GM18505 (cell line): Measurements from ENCODE around the gene PTPN5.

Experiments
- ATAC-seq: cut with Tn5 transposase; IDR thresholded peaks from one replicate; pipeline ENCODE4 v1.9.1; 2021; ENCODE audit not compliant: unreplicated experiment
- POLR2A ChIP-seq: IDR thresholded peaks from 4 replicates; pipeline ENCODE4 v1.6.1; 2011; ENCODE audit warnings: borderline replicate concordance; ENCODE audit not compliant: insufficient read depth, insufficient read length; ENCODE audit errors: extremely low read depth

Gene PTPN5

GRCh38 chr11:18743900-18744514 lies 47.6 kb downstream of the PTPN5 start:
- no peak for ATAC-seq
- TF ChIP-seq POLR2A: no peak

DNA sequence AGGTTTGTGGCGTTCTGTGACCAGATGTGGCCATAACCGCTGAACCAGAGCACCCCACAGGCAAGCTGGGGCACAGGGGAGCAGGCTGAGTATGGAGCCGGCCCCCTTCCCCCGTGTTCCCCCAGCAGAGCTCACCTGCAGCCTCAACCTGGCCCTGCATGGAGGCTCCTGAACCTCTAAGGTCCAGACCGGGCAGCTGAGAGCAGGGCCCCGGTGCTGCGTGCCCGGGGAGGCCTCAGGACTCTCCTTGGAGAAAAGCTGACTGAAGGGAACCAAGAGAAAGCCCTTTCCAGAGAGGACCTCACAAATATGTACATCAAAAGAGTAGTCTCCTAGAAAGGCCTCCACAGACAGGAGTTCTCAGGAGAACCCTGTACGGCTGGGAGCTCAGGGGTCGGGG lies 48.2 kb downstream of the PTPN5 start:
- TF ChIP-seq POLR2A: no peak
- no peak for ATAC-seq

GRCh38 chr11:18741783-18742182 lies 49.8 kb downstream of the PTPN5 start:
- no peak for ATAC-seq

DNA sequence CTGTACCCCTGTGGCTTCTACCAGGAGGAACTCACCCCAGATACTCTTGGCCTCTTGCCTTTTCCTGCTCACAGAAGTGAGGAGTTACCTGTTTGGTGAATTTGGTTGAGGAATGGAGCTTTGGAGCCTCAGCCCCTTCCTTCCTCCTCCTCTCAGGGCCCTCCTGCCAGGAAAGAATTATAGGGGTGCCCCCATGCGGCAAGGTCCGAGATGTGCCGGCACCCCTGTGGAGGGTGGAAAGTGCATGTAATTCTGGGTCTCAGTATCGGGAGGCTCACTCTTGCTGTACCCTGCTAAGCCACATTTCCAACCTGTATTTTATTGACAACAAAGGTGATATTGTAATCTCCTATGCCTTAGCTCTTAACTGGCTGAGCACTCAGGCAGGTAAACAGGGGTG lies 51.9 kb downstream of the PTPN5 start:
- no peak for ATAC-seq
- no peak for TF ChIP-seq POLR2A

More at GRCh38 chr11:18741783-18742182, 49.8 kb downstream of the PTPN5 start:
- no peak for TF ChIP-seq POLR2A

DNA sequence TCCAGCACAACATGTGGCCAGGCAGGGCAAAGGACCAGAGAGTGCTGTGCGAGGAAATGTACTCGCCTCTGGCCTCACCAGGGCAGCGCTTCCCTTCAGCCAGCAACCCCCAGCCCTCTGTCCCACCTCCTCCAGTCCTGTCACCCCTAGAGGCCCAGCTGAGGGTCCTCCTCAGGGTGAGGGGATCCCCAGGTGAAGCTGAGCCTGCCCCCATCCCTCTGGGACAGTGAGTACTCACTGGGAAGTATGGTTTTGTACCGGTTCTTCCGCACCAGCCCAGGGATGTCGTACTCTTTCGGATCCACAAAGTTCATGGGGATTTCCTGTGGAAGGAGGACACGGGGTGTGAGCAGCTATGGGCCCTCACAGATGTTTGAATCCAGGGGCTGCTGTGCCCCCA lies 54.0 kb downstream of the PTPN5 start:
- TF ChIP-seq POLR2A: no peak
- no peak for ATAC-seq

DNA sequence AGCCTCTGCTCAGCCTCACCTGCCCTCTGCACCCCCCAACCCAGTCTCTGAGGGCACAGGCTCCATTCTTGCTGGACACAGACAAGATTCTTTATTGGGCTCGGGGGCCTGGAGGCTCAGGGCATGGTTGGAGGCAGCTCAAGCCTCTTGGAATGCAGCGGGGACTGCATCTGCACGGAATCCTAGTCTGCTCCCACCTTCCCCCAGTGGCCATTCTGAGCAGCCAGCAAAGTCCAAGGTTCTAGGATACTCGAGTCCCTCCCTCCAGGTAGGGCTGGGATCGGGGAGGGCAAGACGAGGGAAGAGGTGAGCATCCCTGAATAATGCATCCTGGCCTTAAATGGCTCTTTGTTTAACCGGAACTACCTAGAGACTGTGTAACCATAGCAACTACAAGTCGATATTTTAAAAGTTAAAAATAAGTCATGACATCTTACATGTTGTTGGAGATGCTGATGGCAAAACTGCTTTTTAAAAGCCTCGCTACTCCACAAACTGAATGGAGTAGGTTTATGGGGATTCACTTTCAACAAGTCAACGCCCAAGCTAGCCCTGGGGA lies 54.9 kb downstream of the PTPN5 start:
- TF ChIP-seq POLR2A: no peak
- no peak for ATAC-seq

DNA sequence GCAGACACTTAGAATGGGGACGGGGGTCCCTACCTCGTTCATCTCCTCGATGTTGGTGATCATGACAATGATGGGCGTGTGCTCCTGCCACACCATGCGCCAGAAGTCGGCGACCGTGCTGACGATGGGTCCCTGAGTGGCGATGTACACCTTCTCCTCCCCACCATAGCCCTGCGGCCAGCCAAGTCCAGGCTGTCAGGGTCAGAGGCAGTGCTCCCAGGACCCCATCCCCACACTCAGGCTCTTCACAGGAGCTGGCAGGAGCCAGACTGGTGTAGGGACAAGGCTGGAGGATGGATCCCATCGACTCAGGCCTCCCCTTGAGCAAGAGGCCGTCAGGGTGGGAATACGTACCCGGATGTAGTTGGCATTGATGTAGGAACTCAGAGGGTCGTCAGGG lies 58.4 kb downstream of the PTPN5 start:
- no peak for ATAC-seq

DNA sequence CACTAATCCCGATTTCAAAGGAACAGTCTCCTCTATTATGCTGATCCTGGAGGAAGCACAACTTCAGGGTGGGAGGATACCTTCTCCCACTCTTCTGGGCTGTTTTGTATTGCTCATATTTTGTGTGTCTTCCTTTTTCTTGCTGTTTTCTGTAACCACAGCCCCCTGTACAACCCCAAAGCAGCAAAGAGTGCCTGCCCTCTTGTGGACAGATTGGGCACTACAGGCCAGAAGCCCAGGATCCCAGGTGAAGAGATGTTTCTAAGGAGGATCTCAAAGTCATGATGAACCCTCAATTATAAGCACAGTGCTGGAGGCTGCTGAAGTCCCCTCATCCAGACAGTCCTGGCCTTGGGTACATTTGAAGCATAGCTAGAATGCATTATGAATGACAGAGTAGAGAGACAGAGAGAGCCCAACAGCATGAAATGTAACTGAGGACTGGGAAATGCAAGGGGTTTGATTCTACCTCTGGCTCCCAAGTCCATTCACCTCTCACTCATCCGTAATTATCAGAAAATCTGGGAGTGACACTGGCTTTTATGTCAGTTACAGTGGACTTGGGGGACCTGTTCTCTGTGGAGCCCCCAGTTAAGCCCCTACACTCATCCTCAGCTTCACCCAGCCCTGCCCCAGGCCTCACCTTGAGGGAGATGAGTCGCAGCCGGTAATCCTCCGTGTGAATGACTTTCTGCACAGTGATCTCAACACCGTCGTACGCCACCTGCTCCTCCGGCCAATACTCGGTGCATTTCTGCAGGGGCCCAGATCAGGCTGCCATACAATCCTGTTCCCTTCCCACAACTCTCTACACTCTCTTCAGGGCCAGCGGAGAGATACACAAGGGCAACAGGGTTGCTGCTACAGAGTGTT lies 59.4 kb downstream of the PTPN5 start:
- no peak for ATAC-seq
- no peak for TF ChIP-seq POLR2A

More for the DNA sequence above, 58.4 kb downstream of the PTPN5 start:
- TF ChIP-seq POLR2A: no peak

DNA sequence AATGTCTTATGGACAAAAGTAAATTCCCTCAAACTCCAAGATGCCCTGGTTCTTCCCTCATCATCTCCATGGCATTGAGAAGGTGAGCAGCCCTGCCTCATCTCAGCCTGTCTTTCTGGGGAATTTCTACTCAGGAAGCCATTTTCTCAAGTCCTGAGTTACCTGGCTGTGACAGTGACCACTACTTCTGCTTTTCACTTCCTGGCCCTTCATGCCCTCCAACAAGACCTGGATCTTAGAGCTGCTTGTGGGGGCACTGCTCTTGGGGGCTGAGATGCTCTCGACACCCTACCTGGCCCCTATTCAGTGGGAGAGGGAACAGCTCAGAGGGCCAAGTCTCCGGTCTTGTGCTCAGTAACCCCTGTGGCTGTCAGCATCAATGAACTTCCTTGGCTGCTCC lies 60.2 kb downstream of the PTPN5 start:
- no peak for TF ChIP-seq POLR2A
- ATAC-seq: no peak

DNA sequence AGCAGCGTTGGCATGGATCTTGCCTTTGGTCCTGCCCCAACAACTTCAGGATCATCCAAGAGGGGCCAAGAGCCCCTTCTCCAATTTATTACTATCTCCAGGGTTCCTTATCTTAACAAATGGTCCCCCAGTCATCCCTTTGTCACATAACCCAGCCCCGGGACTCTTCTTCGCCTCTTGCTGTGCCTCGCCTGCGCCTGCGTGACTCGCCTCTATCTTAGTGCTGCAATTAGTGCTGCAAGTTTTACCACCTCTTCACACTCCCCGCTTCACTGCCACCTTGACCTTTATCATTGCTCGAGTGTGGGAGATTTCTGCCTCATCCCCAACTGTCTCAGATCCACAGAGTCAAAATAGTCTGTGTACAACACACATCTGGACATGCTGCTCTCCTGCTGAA lies 61.6 kb downstream of the PTPN5 start:
- ATAC-seq: no peak
- no peak for TF ChIP-seq POLR2A

- no peak for TF ChIP-seq POLR2A
- no peak for ATAC-seq
Measured at GRCh38 chr11:18729426-18729825, 62.2 kb downstream of the PTPN5 start.

DNA sequence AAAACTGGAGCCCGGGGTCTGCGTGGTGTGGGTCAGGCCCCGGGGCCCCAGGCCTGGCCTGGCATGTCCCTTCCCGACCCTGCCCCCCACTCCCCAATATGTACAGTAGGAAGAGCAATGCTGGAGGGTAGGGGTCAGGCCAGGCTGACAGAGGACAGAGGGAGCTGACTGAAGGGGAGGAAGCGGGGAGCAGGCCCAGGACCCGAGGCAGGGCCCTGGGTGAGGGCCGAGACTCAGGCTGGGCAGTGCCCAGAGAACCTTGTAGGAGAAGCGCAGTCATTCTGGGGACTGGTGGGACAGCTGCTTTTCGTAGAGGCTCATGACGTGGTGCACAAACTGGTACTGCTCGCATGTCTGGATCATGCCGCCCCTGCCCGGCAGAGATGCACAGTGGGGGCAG lies 62.9 kb downstream of the PTPN5 start:
- ATAC-seq: no peak
- no peak for TF ChIP-seq POLR2A

GRCh38 chr11:18727479-18728236 lies 63.9 kb downstream of the PTPN5 start:
- TF ChIP-seq POLR2A: no peak
- ATAC-seq: no peak
